HepG2 (cell line): ENCODE measurements around the gene CCL17. TPM values are rescaled to one million over a fixed set of nuclear protein-coding genes. Genes with fewer than 3 reads are reported as not detected.
A peak's percentile ranks its signal among the peaks of the same experiment; 100 is the strongest.

Source experiments
- BRCA1 ChIP-seq: sonication (generic); formaldehyde crosslinking; IDR thresholded peaks from 2 replicates; pipeline ENCODE4 v1.4.0; 2020; ENCODE audit warnings: missing genetic modification reagents
- CCDC6 ChIP-seq: sonication (generic); formaldehyde crosslinking; IDR thresholded peaks from 2 replicates; pipeline ENCODE4 v1.8.1; 2022; ENCODE audit warnings: mild to moderate bottlenecking, missing genetic modification reagents, moderate library complexity
- DMTF1 ChIP-seq: sonication (generic); formaldehyde crosslinking; IDR thresholded peaks from 2 replicates; pipeline ENCODE4 v1.4.0; 2020; ENCODE audit warnings: mild to moderate bottlenecking, missing genetic modification reagents
- JUNB ChIP-seq: sonication (generic); formaldehyde crosslinking; IDR thresholded peaks from 2 replicates; pipeline ENCODE4 v1.8.0; 2022; ENCODE audit warnings: missing genetic modification reagents, mild to moderate bottlenecking, borderline replicate concordance
- LRRFIP1 ChIP-seq: sonication (generic); formaldehyde crosslinking; conservative IDR thresholded peaks from 2 replicates; pipeline ENCODE4 v1.4.0; 2020; ENCODE audit warnings: missing genetic modification reagents
- MIER3 ChIP-seq: IDR thresholded peaks from 2 replicates; pipeline ENCODE4 v1.6.1; 2016; ENCODE audit warnings: missing compliant biosample characterization, borderline replicate concordance
- NR2F2 ChIP-seq: IDR thresholded peaks from 2 replicates; pipeline ENCODE4 v1.6.1; 2012; ENCODE audit warnings: low read depth, inconsistent platforms, borderline replicate concordance
- TBX2 ChIP-seq: sonication (generic); formaldehyde crosslinking; IDR thresholded peaks from 2 replicates; pipeline ENCODE4 v1.5.0; 2020; ENCODE audit warnings: missing genetic modification reagents, mild to moderate bottlenecking, borderline replicate concordance
- TRIM22 ChIP-seq: fragments of 450-650 bp; IDR thresholded peaks from 2 replicates; pipeline ENCODE4 v1.6.1; 2017
- YEATS2 ChIP-seq: sonication (generic); formaldehyde crosslinking; IDR thresholded peaks from 2 replicates; pipeline ENCODE4 v1.4.0; 2020; ENCODE audit warnings: missing genetic modification reagents, borderline replicate concordance
- ZNF20 ChIP-seq: sonication (generic); formaldehyde crosslinking; IDR thresholded peaks from 2 replicates; pipeline ENCODE4 v1.4.0; 2020; ENCODE audit warnings: mild to moderate bottlenecking, moderate library complexity, missing genetic modification reagents
- ZNF276 ChIP-seq: sonication (generic); formaldehyde crosslinking; IDR thresholded peaks from 2 replicates; pipeline ENCODE4 v1.4.0; 2020; ENCODE audit warnings: mild to moderate bottlenecking, low read depth, missing genetic modification reagents
- ZNF687 ChIP-seq: sonication (generic); formaldehyde crosslinking; IDR thresholded peaks from 2 replicates; pipeline ENCODE4 v1.5.1; 2020; ENCODE audit warnings: mild to moderate bottlenecking, missing genetic modification reagents, moderate library complexity
- polyA plus RNA-seq, 8 experiments: library from polyadenylated mRNA; depleted of rRNA in 3 of 8; stranded (reverse) in 7 of 8; unstranded in 1 of 8; fragments of >200 nt; fragmentation: Illumina TruSeq in 4 of 8; extraction: Trizol in 4 of 8; gene quantifications; 2 replicates each; pipeline versions ENCODE4 v1.2.1 to v1.2.3, GENCODE V29; 2011 to 2016; ENCODE audit warnings: low read depth in 4 of 8, missing spikeins in 1 of 8, mixed read lengths in 1 of 8; ENCODE audit not compliant: insufficient read depth in 1 of 8
- total RNA-seq, 5 experiments: library from RNA; depleted of rRNA; stranded (reverse); fragments of >200 nt; fragmentation: Illumina TruSeq; extraction: Trizol; gene quantifications; 2 replicates each; pipeline ENCODE4 v1.2.3, GENCODE V29; 2016; ENCODE audit warnings: low read depth in 1 of 5

CCL17 gene
- total and polyA plus RNA-seq, 2 of the 13 experiments (the other 11 are each of a cell fraction or from before 2014, with no cell fraction given), result not detected

GRCh38 chr16:57372372-57373116 is 32.0 kb upstream of the CCL17 start, which contains the start of gene CX3CL1 (continued):
- peak; percentile 92 for TF ChIP-seq ZNF687 (CRISPR knock-in tag)
- peak; percentile 73; the same call in 1 of the 2 replicates for TF ChIP-seq BRCA1
- 0 out of 2 replicates have a peak, but pooled peaks have one; percentile 33 for TF ChIP-seq YEATS2 (CRISPR knock-in tag)
- no peak for TF ChIP-seq TRIM22
- TF ChIP-seq JUNB (CRISPR knock-in tag), result peak; percentile 32; the same call in 1 of the 2 replicates
- TF ChIP-seq TBX2, result peak; percentile 94
- 0 out of 2 replicates have a peak, but pooled peaks have one; percentile 16 for TF ChIP-seq DMTF1 (CRISPR knock-in tag)
- no peak for TF ChIP-seq NR2F2
- peak; percentile 88; the same call in 1 of the 2 replicates for TF ChIP-seq MIER3 (CRISPR knock-in tag)
- TF ChIP-seq ZNF276 (CRISPR knock-in tag), result no peak; the same call in 1 of the 2 replicates
- no peak for TF ChIP-seq LRRFIP1
- no peak for TF ChIP-seq ZNF20 (CRISPR knock-in tag)
- peak; percentile 47; the same call in 1 of the 2 replicates for TF ChIP-seq CCDC6
